NCI-H146 treated with DMSO at 0.1 percent for 48 hours (cell line): Measurements from ENCODE around the gene PCSK1.
"Not testable (repeated sequence)": the region's sequence is repeated elsewhere in the genome, so short reads cannot be mapped to it uniquely, and the experiment has no call there.

Experiments used
- DNase-seq: peaks from one replicate; lab custom pipeline; 2025; ENCODE audit not compliant: unreplicated experiment; lab: John Stamatoyannopoulos, UW

PCSK1 gene

GRCh38 chr5:96374653-96375052, 58.4 kb downstream of the PCSK1 start:
- no peak for DNase-seq

DNA sequence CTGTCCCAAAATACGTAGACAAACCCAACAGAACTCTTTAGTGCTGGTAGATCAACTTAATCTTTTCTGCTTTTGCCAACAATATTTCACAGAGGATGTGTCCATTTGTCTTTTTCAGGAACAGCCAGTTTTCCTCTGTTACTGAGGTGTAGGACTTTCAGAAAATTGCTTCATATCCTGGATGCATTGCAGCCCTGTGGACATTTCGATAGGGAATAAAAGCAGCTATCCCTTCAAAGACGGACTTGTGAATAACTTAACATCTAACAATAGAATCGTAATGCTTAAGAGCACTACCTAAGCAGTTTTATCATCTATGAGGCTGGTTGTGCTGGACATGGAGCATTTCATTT, 59.7 kb downstream of the PCSK1 start:
- no peak for DNase-seq

GRCh38 chr5:96372726-96373380, 60.2 kb downstream of the PCSK1 start:
- DNase-seq, result peak; percentile 2

- DNase-seq, result no peak
Observed at GRCh38 chr5:96370976-96371375, 62.1 kb downstream of the PCSK1 start.

- DNase-seq, result not testable (repeated sequence)
Observed at GRCh38 chr5:96367337-96367736, 65.7 kb downstream of the PCSK1 start.

DNA sequence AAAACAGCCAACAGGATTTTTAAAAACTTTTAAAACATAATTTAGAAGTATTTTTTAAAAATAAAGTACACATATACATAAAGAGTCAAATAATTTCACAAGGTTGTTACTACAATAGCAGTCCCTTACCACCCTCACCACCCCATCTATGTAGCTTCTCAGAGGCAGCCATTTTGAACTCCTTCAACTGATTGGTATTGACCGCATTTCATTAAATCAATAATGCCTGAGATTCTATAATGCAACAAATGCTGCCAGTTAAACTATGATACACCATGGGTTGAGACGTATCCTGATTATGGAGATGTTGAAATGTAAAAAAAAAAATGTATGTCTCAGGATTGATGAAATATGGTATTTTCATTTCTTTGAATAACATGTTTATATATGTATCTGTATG, 78.8 kb downstream of the PCSK1 start:
- DNase-seq, result no peak

DNA sequence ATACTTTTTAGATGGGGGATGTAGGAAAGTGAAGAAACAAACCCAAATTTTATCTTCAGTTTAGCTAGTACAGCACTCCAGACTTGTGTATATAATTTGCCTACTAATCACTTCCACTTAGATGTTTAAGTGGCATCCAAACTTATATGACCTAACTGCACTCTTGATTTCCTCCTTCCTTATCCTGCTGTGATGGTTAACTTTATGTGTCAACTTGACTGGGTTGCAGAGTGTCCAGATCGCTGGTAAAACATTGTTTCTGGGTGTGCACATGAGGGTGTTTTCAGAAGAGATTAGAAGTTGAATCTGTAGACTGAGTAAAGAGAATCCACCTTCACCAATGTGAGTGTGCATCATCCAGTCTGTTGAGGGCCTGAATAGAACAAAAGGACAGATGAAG, 79.8 kb downstream of the PCSK1 start:
- DNase-seq, result no peak

DNA sequence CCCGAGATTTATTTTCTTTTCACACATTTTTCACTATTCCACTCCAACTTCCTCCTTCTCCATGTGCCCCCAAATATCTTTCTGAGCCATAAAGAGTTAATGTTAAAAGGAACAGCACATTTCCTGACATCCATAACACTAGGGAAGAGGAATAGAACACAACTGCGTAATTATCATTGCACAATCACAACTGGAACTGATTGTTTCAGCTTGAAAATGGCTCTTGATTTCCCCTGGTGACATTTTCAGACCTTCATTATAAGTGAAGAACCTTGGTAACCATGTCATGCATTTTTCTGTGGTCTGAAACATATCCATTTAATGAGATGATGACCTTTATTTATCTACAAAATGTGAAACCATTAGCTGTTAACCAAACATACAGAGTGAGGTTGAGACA, 82.4 kb downstream of the PCSK1 start:
- DNase-seq, result no peak

DNA sequence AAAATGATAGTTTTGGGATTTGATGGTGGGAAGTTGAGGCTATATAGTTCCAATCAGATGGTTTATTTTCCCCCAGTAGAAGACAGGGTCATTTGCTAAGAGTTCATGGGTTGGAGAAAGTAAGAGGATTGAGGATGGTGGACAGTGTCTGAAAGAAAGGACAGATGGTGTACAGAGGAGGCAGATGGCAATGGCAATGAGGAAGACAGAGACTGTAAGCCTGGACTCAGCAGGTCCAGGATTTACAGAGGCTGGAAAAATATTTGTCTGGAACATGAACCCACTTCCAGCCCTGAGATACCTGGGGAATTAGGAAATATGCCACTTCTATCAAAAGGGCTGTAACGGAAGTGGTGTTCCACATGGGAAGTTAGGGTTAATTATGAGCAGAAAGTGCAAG, 84.5 kb downstream of the PCSK1 start:
- no peak for DNase-seq

GRCh38 chr5:96347502-96348292, 85.4 kb downstream of the PCSK1 start:
- DNase-seq, result no peak

- DNase-seq, result peak; percentile 4
Observed at GRCh38 chr5:96344678-96345577, 88.1 kb downstream of the PCSK1 start.

GRCh38 chr5:96343094-96343493, 90.0 kb downstream of the PCSK1 start:
- no peak for DNase-seq

- no peak for DNase-seq
Observed at GRCh38 chr5:96342581-96342980, 90.5 kb downstream of the PCSK1 start.
